ENCODE results near the gene SPATS2L. TPM values are rescaled to one million over a fixed set of nuclear protein-coding genes. Genes with fewer than 3 reads are reported as not detected.

Gene SPATS2L
- total RNA-seq, 1 donor from 2014 or later: 79.9 TPM

GRCh38 chr2:200494048-200494447 lies 187.6 kb downstream of the SPATS2L start:
- Histone ChIP-seq H3K9me3 (ENCODE audit: control insufficient read depth in 3 of 3, low read length in 3 of 3) (no peaks in the 10 kb centered on the region), H3K27ac (ENCODE audit: low read depth, low read length) (no peak overlapping the region), H3K9ac (ENCODE audit: low read depth in 1 of 3, low read length in 3 of 3) (no peak overlapping the region), H3K4me1 (ENCODE audit: control insufficient read depth in 3 of 3, insufficient read depth in 3 of 3, low read length in 3 of 3) (no peaks in the 10 kb centered on the region), H3K4me3 (ENCODE audit: low read length in 3 of 3) (no peak overlapping the region), H3K27me3 (ENCODE audit: control insufficient read depth in 3 of 3, insufficient read depth in 3 of 3, low read length in 3 of 3) (no peaks in the 10 kb centered on the region), H3K36me3 (ENCODE audit: control insufficient read depth in 3 of 3, insufficient read depth in 3 of 3, low read length in 3 of 3) (peaks cover 18 to 41% (median 40%) of the 10 kb centered on the region in 3 donors)

- Histone ChIP-seq H3K36me3 (ENCODE audit: control insufficient read depth in 3 of 3, insufficient read depth in 3 of 3, low read length in 3 of 3) (peaks cover 10 to 27% (median 26%) of the 10 kb centered on the region in 3 donors), H3K4me3 (ENCODE audit: low read length in 3 of 3) (no peak overlapping the region), H3K27me3 (ENCODE audit: control insufficient read depth in 3 of 3, insufficient read depth in 3 of 3, low read length in 3 of 3) (no peaks in the 10 kb centered on the region), H3K9ac (ENCODE audit: low read depth in 1 of 3, low read length in 3 of 3) (no peak overlapping the region), H3K9me3 (ENCODE audit: control insufficient read depth in 3 of 3, low read length in 3 of 3) (no peaks in the 10 kb centered on the region), H3K4me1 (ENCODE audit: control insufficient read depth in 3 of 3, insufficient read depth in 3 of 3, low read length in 3 of 3) (no peaks in the 10 kb centered on the region), H3K27ac (ENCODE audit: low read depth, low read length) (no peak overlapping the region)
Measured at GRCh38 chr2:200496696-200497095, 190.2 kb downstream of the SPATS2L start.

GRCh38 chr2:200498402-200499162 lies 192.1 kb downstream of the SPATS2L start:
- H3K36me3 ChIP-seq (ENCODE audit: control insufficient read depth in 3 of 3, insufficient read depth in 3 of 3, low read length in 3 of 3): peaks cover 7 to 19% (median 17%) of the 10 kb centered on the region in 3 donors
- H3K27me3 ChIP-seq (ENCODE audit: control insufficient read depth in 3 of 3, insufficient read depth in 3 of 3, low read length in 3 of 3): no peaks in the 10 kb centered on the region

GRCh38 chr2:200502196-200502595 lies 195.7 kb downstream of the SPATS2L start:
- Histone ChIP-seq H3K36me3 (ENCODE audit: control insufficient read depth in 3 of 3, insufficient read depth in 3 of 3, low read length in 3 of 3) (peaks cover 5 to 22% (median 10%) of the 10 kb centered on the region in 3 donors), H3K4me3 (ENCODE audit: low read length in 3 of 3) (no peak overlapping the region), H3K4me1 (ENCODE audit: control insufficient read depth in 3 of 3, insufficient read depth in 3 of 3, low read length in 3 of 3) (no peaks in the 10 kb centered on the region), H3K9me3 (ENCODE audit: control insufficient read depth in 3 of 3, low read length in 3 of 3) (no peaks in the 10 kb centered on the region), H3K27me3 (ENCODE audit: control insufficient read depth in 3 of 3, insufficient read depth in 3 of 3, low read length in 3 of 3) (no peaks in the 10 kb centered on the region), H3K9ac (ENCODE audit: low read depth in 1 of 3, low read length in 3 of 3) (no peak overlapping the region), H3K27ac (ENCODE audit: low read depth, low read length) (no peak overlapping the region)

More at GRCh38 chr2:200498402-200499162, 192.1 kb downstream of the SPATS2L start:
- H3K4me3 ChIP-seq (ENCODE audit: low read length in 3 of 3): no peak overlapping the region
- no peak overlapping the region for H3K27ac ChIP-seq (ENCODE audit: low read depth, low read length)
- no peaks in the 10 kb centered on the region for H3K9me3 ChIP-seq (ENCODE audit: control insufficient read depth in 3 of 3, low read length in 3 of 3)
- H3K9ac ChIP-seq (ENCODE audit: low read depth in 1 of 3, low read length in 3 of 3): no peak overlapping the region
- no peaks in the 10 kb centered on the region for H3K4me1 ChIP-seq (ENCODE audit: control insufficient read depth in 3 of 3, insufficient read depth in 3 of 3, low read length in 3 of 3)

GRCh38 chr2:200506679-200507078 lies 200.2 kb downstream of the SPATS2L start:
- Histone ChIP-seq H3K4me1 (ENCODE audit: control insufficient read depth in 3 of 3, insufficient read depth in 3 of 3, low read length in 3 of 3) (peaks cover 10 to 16% (median 11%) of the 10 kb centered on the region in 3 donors), H3K4me3 (ENCODE audit: low read length in 3 of 3) (no peak overlapping the region), H3K27me3 (ENCODE audit: control insufficient read depth in 3 of 3, insufficient read depth in 3 of 3, low read length in 3 of 3) (no peaks in the 10 kb centered on the region), H3K9me3 (ENCODE audit: control insufficient read depth in 3 of 3, low read length in 3 of 3) (no peaks in the 10 kb centered on the region), H3K36me3 (ENCODE audit: control insufficient read depth in 3 of 3, insufficient read depth in 3 of 3, low read length in 3 of 3) (peaks cover 3 to 14% (median 10%) of the 10 kb centered on the region in 3 donors), H3K27ac (ENCODE audit: low read depth, low read length) (no peak overlapping the region), H3K9ac (ENCODE audit: low read depth in 1 of 3, low read length in 3 of 3) (no peak overlapping the region)

GRCh38 chr2:200507179-200507578 lies 200.7 kb downstream of the SPATS2L start:
- Histone ChIP-seq H3K9me3 (ENCODE audit: control insufficient read depth in 3 of 3, low read length in 3 of 3) (no peaks in the 10 kb centered on the region), H3K4me3 (ENCODE audit: low read length in 3 of 3) (no peak overlapping the region), H3K4me1 (ENCODE audit: control insufficient read depth in 3 of 3, insufficient read depth in 3 of 3, low read length in 3 of 3) (peaks cover 10 to 16% (median 11%) of the 10 kb centered on the region in 3 donors), H3K36me3 (ENCODE audit: control insufficient read depth in 3 of 3, insufficient read depth in 3 of 3, low read length in 3 of 3) (peaks cover 3 to 14% (median 10%) of the 10 kb centered on the region in 3 donors), H3K27ac (ENCODE audit: low read depth, low read length) (no peak overlapping the region), H3K27me3 (ENCODE audit: control insufficient read depth in 3 of 3, insufficient read depth in 3 of 3, low read length in 3 of 3) (no peaks in the 10 kb centered on the region), H3K9ac (ENCODE audit: low read depth in 1 of 3, low read length in 3 of 3) (no peak overlapping the region)

GRCh38 chr2:200509235-200509611 lies 202.7 kb downstream of the SPATS2L start:
- peaks cover 10 to 16% (median 11%) of the 10 kb centered on the region in 3 donors for H3K4me1 ChIP-seq (ENCODE audit: control insufficient read depth in 3 of 3, insufficient read depth in 3 of 3, low read length in 3 of 3)
- peak overlapping the region; percentile 84 to 88 (median 85) for H3K9ac ChIP-seq (ENCODE audit: low read depth in 1 of 3, low read length in 3 of 3)
- no peaks in the 10 kb centered on the region for H3K9me3 ChIP-seq (ENCODE audit: control insufficient read depth in 3 of 3, low read length in 3 of 3)
- H3K27ac ChIP-seq (ENCODE audit: low read depth, low read length): peak overlapping the region; percentile 63
- H3K27me3 ChIP-seq (ENCODE audit: control insufficient read depth in 3 of 3, insufficient read depth in 3 of 3, low read length in 3 of 3): peaks cover 0 to 2% (median 0%) of the 10 kb centered on the region in 3 donors
- H3K4me3 ChIP-seq (ENCODE audit: low read length in 3 of 3): peak overlapping the region; percentile 70 to 89 (median 88)
- H3K36me3 ChIP-seq (ENCODE audit: control insufficient read depth in 3 of 3, insufficient read depth in 3 of 3, low read length in 3 of 3): peaks cover 3 to 7% (median 7%) of the 10 kb centered on the region in 3 donors

- H3K4me3 ChIP-seq (ENCODE audit: low read length in 3 of 3): peak within 1 kb of the TSS; percentile 70 to 94 (median 88)
Measured at GRCh38 chr2:200509612-200510433, 203.3 kb downstream of the SPATS2L start, which contains the start of gene KCTD18. KCTD18 (minus strand) TSS chr2:200510068; CDS start chr2:200507016, 3,052 bp downstream.

GRCh38 chr2:200515155-200515554 lies 208.7 kb downstream of the SPATS2L start:
- H3K36me3 ChIP-seq (ENCODE audit: control insufficient read depth in 3 of 3, insufficient read depth in 3 of 3, low read length in 3 of 3): no peaks in the 10 kb centered on the region
- H3K4me1 ChIP-seq (ENCODE audit: control insufficient read depth in 3 of 3, insufficient read depth in 3 of 3, low read length in 3 of 3): peaks cover 3 to 5% (median 4%) of the 10 kb centered on the region in 3 donors
- no peak overlapping the region for H3K27ac ChIP-seq (ENCODE audit: low read depth, low read length)
- H3K4me3 ChIP-seq (ENCODE audit: low read length in 3 of 3): no peak overlapping the region
- no peaks in the 10 kb centered on the region for H3K9me3 ChIP-seq (ENCODE audit: control insufficient read depth in 3 of 3, low read length in 3 of 3)
- H3K9ac ChIP-seq (ENCODE audit: low read depth in 1 of 3, low read length in 3 of 3): no peak overlapping the region
- H3K27me3 ChIP-seq (ENCODE audit: control insufficient read depth in 3 of 3, insufficient read depth in 3 of 3, low read length in 3 of 3): peaks cover 0 to 2% (median 0%) of the 10 kb centered on the region in 3 donors

More at GRCh38 chr2:200509612-200510433, 203.3 kb downstream of the SPATS2L start, which contains the start of gene KCTD18:
- H3K36me3 ChIP-seq (ENCODE audit: control insufficient read depth in 3 of 3, insufficient read depth in 3 of 3, low read length in 3 of 3): peaks cover 3 to 4% (median 4%) of the 10 kb centered on the region in 3 donors
- H3K9ac ChIP-seq (ENCODE audit: low read depth in 1 of 3, low read length in 3 of 3): peak within 1 kb of the TSS; percentile 85 to 88 (median 87)
- H3K27ac ChIP-seq (ENCODE audit: low read depth, low read length): peak within 1 kb of the TSS; percentile 63
- H3K4me1 ChIP-seq (ENCODE audit: control insufficient read depth in 3 of 3, insufficient read depth in 3 of 3, low read length in 3 of 3): peaks cover 10 to 16% (median 11%) of the 10 kb centered on the region in 3 donors
- peaks cover 0 to 2% (median 0%) of the 10 kb centered on the region in 3 donors for H3K27me3 ChIP-seq (ENCODE audit: control insufficient read depth in 3 of 3, insufficient read depth in 3 of 3, low read length in 3 of 3)
- H3K9me3 ChIP-seq (ENCODE audit: control insufficient read depth in 3 of 3, low read length in 3 of 3): no peaks in the 10 kb centered on the region

All from skeletal muscle tissue (tissue), 4 donors.